Activated gamma-delta T cell treated with Interleukin-2 at 50 U/mL for 16 hours (primary cell): ENCODE measurements around the gene YWHAB.
"Not testable (repeated sequence)": the region's sequence is repeated elsewhere in the genome, so short reads cannot be mapped to it uniquely, and the experiment has no call there.

ENCODE experiments used
- DNase-seq: peaks from one replicate; pipeline ENCODE4 v3.0.0-alpha.2; 2020

The YWHAB gene

DNA sequence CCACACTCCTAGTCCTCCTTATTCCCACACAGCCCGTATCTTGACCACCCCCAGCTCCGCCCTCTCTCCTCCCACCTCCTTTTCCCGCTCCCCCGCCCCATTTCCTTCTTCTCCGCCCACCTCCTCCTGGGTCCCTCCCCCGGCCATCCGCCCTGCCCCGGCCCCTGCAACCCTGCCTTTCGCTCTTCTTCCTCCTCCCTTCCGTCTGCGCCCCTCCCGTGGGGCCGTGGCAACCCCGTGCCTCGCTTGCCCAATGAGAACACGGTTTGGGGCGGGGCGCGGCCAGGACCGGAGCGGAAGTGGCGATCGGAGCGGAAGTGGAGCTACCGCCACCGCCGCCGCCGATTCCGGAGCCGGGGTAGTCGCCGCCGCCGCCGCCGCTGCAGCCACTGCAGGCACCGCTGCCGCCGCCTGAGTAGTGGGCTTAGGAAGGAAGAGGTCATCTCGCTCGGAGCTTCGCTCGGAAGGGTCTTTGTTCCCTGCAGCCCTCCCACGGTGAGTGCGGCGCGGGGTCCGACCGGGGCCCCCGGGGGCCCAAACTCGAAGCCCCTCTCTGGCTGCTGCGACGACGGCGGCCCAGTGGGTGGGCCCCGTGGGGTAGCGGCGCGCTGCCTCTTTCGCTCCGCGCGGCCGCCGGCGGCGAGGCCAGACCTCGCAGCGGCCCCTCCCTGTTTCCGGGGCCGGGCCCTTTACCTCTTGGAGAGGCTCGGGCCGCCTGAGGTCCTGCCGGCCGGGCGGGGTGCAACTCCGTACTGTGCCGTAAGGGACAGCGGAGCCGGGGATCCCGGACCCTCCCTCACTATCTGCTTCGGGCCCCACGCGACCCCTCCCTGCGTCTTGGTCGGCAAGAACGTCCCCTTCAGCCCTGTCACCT lies at the start of gene YWHAB:
TSS of gene YWHAB (plus strand) at position 314 of the 874 bp plus-strand sequence. CDS start 15,829 bp downstream, outside the sequence.
- peak; percentile 98 for DNase-seq

DNA sequence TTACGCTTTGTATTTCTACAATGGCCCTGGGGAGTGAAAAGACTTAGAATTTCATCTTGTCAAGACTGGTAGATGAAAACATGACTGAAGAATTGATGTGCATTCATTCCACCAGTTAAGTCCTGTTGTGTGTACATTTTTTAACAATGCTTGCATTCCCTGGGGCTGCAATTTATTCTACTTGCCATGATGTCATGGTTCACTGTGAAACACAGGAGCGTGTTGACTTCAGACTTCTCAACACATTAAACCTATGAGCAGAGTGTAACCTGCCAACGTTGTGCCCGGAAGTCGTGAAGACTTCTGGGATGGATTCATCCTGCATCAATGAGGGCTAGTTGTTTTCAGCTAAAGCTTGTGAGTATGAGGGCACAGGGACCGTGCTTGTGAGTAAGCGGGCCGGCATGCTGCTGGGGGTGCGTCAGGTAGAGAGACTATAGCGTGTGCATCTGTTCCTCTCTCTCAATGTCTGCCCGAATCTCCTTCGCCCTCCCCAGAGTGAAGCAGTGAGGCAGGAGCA lies 48.8 kb upstream of the YWHAB start:
- DNase-seq: no peak

GRCh38 chr20:44837946-44838345 lies 47.6 kb upstream of the YWHAB start:
- no peak for DNase-seq

GRCh38 chr20:44838521-44838920 lies 47.0 kb upstream of the YWHAB start:
- DNase-seq: no peak

DNA sequence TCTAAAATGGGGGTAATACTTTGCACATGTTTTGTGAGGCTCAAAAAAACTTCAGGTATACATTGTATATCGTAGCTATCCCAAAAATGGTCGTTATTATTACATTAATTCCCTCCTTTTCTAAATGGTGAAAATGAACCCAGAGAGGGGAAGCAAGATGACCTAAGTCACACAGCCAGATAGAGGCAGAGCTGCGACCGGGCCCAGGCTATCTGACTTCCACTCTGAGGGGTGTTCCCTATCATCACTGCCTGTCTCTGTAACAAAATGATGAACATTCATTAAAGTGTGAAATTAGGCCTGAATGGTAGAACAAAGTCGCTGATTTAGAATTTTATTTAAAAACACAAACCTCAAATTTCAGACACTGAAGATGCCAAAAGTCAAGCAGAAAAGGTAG lies 46.0 kb upstream of the YWHAB start:
- no peak for DNase-seq

- DNase-seq: no peak
These were observed 44.7 kb upstream of the YWHAB start for GRCh38 chr20:44840826-44841225.

- no peak for DNase-seq
These were observed 43.5 kb upstream of the YWHAB start for GRCh38 chr20:44841955-44842354.

GRCh38 chr20:44843876-44844275 lies 41.6 kb upstream of the YWHAB start:
- no peak for DNase-seq

GRCh38 chr20:44848254-44849015 lies 37.1 kb upstream of the YWHAB start:
- DNase-seq: no peak

GRCh38 chr20:44849703-44850102 lies 35.8 kb upstream of the YWHAB start:
- no peak for DNase-seq

DNA sequence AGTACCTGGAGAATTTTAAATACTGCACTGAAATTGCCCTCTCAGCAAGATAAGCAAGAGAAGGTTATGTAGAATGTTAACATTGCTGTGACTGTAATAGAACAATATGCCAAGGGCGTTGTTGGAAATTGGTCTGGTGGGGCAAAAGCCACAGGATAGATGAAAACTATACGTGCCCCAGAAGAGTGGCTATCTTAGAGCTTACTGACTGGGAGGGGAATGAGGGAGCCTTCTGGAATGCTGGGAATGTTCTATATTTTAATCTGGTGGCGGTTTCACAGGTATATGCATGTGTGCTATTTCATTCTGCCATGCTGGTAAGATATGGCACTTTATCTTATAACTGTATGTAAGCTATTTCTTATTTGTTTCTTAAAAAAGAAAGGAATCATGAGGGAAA lies 35.2 kb upstream of the YWHAB start:
- no peak for DNase-seq

DNA sequence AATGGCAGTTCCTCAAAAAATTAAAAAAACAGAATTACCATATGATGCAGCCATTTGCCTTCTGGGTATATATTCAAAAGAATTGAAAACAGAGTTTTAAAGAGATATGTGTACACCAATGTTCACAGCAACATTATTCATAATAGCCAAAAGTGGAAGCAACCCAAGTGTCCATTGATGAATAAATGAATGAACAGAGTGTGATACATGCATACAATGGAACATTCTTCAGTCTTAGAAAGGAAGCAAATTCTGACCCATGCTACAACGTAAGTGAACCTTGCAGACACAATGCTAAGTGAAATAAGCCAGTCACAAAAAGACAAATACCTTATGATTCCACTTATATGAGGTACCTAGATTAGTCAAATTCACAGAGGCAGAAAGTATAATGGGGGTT lies 34.7 kb upstream of the YWHAB start:
- no peak for DNase-seq

DNA sequence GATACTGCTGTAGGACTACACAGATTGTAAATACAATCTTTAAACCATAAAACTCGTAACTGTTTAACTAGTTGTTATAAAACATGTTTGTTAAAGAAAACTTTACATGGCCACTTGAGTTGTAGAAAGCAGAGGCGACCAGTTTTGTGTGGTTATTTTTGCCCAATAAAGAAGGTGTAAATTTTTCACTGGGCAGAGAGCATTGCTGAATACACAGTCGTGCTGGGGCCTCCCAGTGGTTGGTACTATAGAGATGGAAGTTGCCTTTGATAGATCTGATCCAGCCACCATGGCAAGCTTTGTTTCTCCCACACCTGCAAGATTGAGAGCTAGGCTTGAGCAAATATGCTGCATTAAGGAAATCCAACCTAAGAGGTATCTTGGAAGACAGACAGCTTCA lies 34.0 kb upstream of the YWHAB start:
- DNase-seq: no peak

DNA sequence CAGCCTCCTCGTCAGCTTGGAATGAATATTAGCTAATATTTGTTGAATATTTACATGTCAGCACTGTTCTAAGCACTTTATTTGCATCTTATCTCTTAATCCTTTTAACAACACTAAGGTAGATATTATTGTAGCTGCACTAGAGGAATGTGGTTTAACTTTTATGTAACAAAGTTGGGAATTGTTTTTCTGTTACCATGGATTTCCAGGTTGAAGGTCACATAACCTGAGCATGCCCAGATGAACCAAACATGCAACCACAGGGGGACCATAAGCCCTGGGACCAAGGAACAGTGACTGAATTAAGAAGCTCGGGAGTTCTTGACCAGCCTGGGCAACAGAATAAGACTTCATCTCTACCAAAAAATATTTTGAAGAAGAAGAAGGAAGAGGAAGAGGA lies 29.1 kb upstream of the YWHAB start:
- DNase-seq: no peak

DNA sequence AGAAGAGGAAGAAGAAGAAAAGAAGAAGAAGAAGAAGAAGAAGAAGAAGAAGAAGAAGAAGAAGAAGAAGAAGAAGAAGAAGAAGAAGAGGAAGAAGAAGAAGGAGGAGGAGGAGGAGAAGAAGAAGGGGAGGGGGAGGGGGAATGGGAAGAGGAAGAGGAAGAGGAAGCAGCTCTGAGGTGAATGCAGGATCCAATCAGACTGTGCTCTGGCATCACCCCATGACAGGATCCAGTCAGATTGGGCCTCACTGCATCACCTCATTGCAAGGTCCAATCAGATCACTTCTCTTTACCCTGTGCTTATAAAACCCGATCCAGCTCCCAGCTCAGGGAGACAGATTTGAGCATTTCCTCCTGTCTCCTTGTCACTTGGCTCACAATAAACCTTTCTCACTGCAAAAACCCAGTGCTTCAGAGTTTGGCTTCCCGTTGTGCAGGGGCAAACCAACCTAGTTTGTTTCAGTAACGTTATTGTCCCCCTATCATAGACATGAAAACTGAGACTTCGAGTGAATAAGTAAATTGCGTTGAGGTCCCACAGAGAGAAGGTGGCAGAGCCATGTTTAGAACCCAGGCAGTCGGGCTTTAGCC lies 28.6 kb upstream of the YWHAB start:
- DNase-seq: no peak

GRCh38 chr20:44858606-44859360 lies 26.7 kb upstream of the YWHAB start:
- no peak for DNase-seq

GRCh38 chr20:44861531-44862006 lies 23.9 kb upstream of the YWHAB start:
- DNase-seq: no peak

DNA sequence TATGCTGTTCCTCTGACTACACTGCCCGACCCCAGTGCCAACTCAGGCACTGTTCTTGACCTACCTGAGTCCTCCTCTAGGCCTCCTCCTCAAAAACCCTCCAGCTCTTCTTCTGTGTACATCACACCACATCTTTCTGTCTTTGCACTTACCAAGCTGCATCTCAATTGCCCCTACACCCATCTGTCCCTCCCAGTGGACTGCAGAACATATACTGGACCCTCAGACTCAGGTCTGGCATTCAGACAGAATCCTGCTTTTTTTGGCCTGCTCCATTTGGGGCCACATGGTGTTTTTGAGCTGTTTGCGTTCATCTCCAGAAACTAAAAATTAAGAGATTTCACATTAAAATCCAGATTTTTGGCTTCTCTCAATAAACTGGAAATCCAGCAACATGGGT lies 23.2 kb upstream of the YWHAB start:
- no peak for DNase-seq

DNA sequence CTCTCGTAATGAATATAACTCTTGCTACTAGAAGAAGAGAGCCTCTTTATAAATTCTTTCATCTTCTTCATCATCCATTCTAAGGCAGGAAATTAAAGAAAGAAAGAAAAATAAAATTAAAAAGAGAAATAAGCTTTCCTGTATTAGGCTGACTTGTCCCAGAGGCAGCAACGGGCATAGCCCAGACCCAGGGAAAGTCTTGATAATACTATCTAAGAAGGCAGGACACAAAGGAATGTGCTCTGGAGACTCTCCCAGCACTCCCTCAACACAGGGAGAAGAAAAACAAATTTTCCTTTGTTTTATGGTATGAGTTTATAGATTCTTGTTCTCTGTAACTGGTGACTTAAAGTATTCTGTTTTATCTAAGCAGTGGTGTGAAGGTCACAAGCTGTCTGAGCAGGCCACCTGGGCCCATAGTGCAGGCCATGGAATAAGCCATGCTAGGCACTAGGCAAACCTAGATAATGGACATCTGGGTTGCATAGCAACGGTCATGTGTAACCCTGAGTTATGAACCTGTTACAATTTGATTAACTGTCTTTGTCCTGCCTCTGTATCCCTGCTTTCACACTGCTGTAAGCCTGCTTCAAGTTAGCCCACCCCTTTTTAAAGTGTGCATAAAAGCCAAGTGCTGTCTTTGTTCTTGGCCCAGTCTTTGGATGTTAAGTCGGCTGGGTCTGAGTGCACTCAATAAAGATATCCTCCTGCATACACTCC lies 22.0 kb upstream of the YWHAB start:
- DNase-seq: not testable (repeated sequence)

GRCh38 chr20:44864493-44864892 lies 21.0 kb upstream of the YWHAB start:
- DNase-seq: not testable (repeated sequence)

GRCh38 chr20:44866703-44867335 lies 18.7 kb upstream of the YWHAB start:
- no peak for DNase-seq
